GM21447 (cell line): ENCODE results near the gene TSTD2.

ENCODE experiments used
- ATAC-seq: cut with Tn5 transposase; IDR thresholded peaks from one replicate; pipeline ENCODE4 v1.9.1; 2021; ENCODE audit not compliant: unreplicated experiment

Gene TSTD2

GRCh38 chr9:97564291-97565175 is 68.6 kb downstream of the TSTD2 start:
- ATAC-seq, result no peak

GRCh38 chr9:97563458-97564135 is 69.6 kb downstream of the TSTD2 start:
- ATAC-seq, result no peak

- ATAC-seq, result no peak
Observed at GRCh38 chr9:97562542-97562941, 70.6 kb downstream of the TSTD2 start.

GRCh38 chr9:97561501-97561900 is 71.7 kb downstream of the TSTD2 start:
- no peak for ATAC-seq

- ATAC-seq, result no peak
Observed at GRCh38 chr9:97560851-97561250, 72.3 kb downstream of the TSTD2 start.

GRCh38 chr9:97560154-97560553 is 73.0 kb downstream of the TSTD2 start:
- ATAC-seq, result no peak

GRCh38 chr9:97559111-97559514 is 74.1 kb downstream of the TSTD2 start:
- peak; percentile 70 for ATAC-seq

- peak; percentile 51 for ATAC-seq
Observed at GRCh38 chr9:97558701-97559101, 74.5 kb downstream of the TSTD2 start.

- no peak for ATAC-seq
Observed at GRCh38 chr9:97557606-97558095, 75.5 kb downstream of the TSTD2 start.

GRCh38 chr9:97556721-97557605 is 76.2 kb downstream of the TSTD2 start:
- no peak for ATAC-seq

GRCh38 chr9:97556036-97556720 is 77.0 kb downstream of the TSTD2 start:
- ATAC-seq, result no peak

- ATAC-seq, result no peak
Observed at GRCh38 chr9:97555164-97555563, 78.0 kb downstream of the TSTD2 start.

GRCh38 chr9:97554566-97555075 is 78.5 kb downstream of the TSTD2 start:
- ATAC-seq, result no peak

GRCh38 chr9:97553841-97554240 is 79.3 kb downstream of the TSTD2 start:
- no peak for ATAC-seq

- ATAC-seq, result no peak
Observed at GRCh38 chr9:97553141-97553540, 80.0 kb downstream of the TSTD2 start.

GRCh38 chr9:97551308-97551707 is 81.9 kb downstream of the TSTD2 start:
- no peak for ATAC-seq

GRCh38 chr9:97550386-97550785 is 82.8 kb downstream of the TSTD2 start:
- ATAC-seq, result no peak
